ENCODE results near the gene P2RX5.

- TF ChIP-seq POLR2AphosphoS5 (IDR thresholded peaks at IDR 0.05; ENCODE audit: low read depth, low read length) = no peak
- no peak for TF ChIP-seq TAF1 (IDR thresholded peaks at IDR 0.05; ENCODE audit: borderline replicate concordance, insufficient read depth, low read length)
Measured at GRCh38 chr17:3632287-3632686, 63.7 kb downstream of the P2RX5 start.
